Upper lobe of left lung (tissue), 4 donors: ENCODE measurements around the gene DLG2.

Experiments
- CTCF ChIP-seq, 6 experiments: fragments of 450-650 bp in 4 of 6; fragments of 200-600 bp in 2 of 6; sonication (generic) in 2 of 6; IDR thresholded peaks; one replicate each; pipeline ENCODE4 v1.5.1; 2016 to 2019; ENCODE audit warnings: antibody characterized with exemption in 6 of 6
- POLR2AphosphoS5 ChIP-seq, 2 donors: sonication (generic); formaldehyde crosslinking; IDR thresholded peaks; one replicate each; pipeline ENCODE4 v1.5.1; 2017; ENCODE audit warnings: antibody characterized with exemption in 2 of 2

- TF ChIP-seq CTCF (IDR thresholded peaks at IDR 0.05) = no peak
- no peak for TF ChIP-seq POLR2AphosphoS5 (IDR thresholded peaks at IDR 0.05)
Measured at GRCh38 chr11:83502041-83502440, 2125.1 kb downstream of the DLG2 start.
